Retinal pigment epithelial cell (primary cell): ENCODE results near the gene CAPN3.

Source experiments
- DNase-seq: peaks from one replicate; pipeline ENCODE4 v3.0.0-alpha.2; 2010; ENCODE audit warnings: low read depth
- H3K4me3 ChIP-seq: 2 replicates; pipeline ENCODE4 v1.5.1; 2011; ENCODE audit warnings: mild to moderate bottlenecking, low read length, control low read depth, moderate library complexity
- TF ChIP-seq, protein P1 (sequence below): conservative IDR thresholded peaks from 2 replicates; pipeline ENCODE4 v1.5.1; 2011; ENCODE audit warnings: low read depth, low read length, control low read depth, inconsistent platforms

Gene CAPN3

GRCh38 chr15:42403389-42403788 lies 44.1 kb downstream of the CAPN3 start:
- DNase-seq: no peak
- TF ChIP-seq, protein P1, sequence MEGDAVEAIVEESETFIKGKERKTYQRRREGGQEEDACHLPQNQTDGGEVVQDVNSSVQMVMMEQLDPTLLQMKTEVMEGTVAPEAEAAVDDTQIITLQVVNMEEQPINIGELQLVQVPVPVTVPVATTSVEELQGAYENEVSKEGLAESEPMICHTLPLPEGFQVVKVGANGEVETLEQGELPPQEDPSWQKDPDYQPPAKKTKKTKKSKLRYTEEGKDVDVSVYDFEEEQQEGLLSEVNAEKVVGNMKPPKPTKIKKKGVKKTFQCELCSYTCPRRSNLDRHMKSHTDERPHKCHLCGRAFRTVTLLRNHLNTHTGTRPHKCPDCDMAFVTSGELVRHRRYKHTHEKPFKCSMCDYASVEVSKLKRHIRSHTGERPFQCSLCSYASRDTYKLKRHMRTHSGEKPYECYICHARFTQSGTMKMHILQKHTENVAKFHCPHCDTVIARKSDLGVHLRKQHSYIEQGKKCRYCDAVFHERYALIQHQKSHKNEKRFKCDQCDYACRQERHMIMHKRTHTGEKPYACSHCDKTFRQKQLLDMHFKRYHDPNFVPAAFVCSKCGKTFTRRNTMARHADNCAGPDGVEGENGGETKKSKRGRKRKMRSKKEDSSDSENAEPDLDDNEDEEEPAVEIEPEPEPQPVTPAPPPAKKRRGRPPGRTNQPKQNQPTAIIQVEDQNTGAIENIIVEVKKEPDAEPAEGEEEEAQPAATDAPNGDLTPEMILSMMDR: no peak
- H3K4me3 ChIP-seq: no peak overlapping the region

GRCh38 chr15:42404461-42405235 lies 45.3 kb downstream of the CAPN3 start:
- TF ChIP-seq, protein P1: no peak
- DNase-seq: peak; percentile 56
- no peak overlapping the region for H3K4me3 ChIP-seq

GRCh38 chr15:42405863-42406482 lies 46.7 kb downstream of the CAPN3 start:
- no peak for DNase-seq
- no peak overlapping the region for H3K4me3 ChIP-seq
- TF ChIP-seq, protein P1: no peak

- TF ChIP-seq, protein P1: no peak
Observed at GRCh38 chr15:42408178-42408577, 48.9 kb downstream of the CAPN3 start.

DNA sequence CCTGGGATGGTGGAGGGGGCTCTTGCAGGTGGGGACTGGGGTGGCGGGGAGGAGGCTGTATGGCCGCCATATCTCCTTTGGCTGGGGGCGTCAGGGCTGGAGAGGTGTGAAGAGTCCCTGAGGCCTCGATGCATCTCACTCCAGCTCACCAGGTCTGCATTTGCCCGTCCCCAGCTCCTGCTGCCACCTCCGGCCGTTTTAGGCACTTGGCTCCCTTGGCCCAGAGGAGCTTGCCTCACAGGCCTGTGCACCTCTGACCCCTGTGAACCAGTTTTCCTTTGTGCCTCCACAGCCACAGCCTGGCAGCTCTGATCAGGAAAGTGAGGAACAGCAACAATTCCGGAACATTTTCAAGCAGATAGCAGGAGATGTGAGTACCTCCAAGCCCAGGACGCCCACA lies 49.7 kb downstream of the CAPN3 start:
- no peak overlapping the region for H3K4me3 ChIP-seq
- TF ChIP-seq, protein P1: no peak
- no peak for DNase-seq

More at GRCh38 chr15:42408178-42408577, 48.9 kb downstream of the CAPN3 start:
- H3K4me3 ChIP-seq: no peak overlapping the region
- DNase-seq: no peak

DNA sequence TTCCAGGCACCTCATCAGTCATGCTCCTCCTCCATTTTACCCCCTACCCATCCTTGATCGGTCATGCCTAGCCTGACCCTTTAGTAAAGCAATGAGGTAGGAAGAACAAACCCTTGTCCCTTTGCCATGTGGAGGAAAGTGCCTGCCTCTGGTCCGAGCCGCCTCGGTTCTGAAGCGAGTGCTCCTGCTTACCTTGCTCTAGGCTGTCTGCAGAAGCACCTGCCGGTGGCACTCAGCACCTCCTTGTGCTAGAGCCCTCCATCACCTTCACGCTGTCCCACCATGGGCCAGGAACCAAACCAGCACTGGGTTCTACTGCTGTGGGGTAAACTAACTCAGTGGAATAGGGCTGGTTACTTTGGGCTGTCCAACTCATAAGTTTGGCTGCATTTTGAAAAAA lies 52.6 kb downstream of the CAPN3 start:
- no peak overlapping the region for H3K4me3 ChIP-seq
- DNase-seq: no peak
- TF ChIP-seq, protein P1: no peak

- no peak overlapping the region for H3K4me3 ChIP-seq
- no peak for DNase-seq
- TF ChIP-seq, protein P1: no peak
Observed at GRCh38 chr15:42413920-42414319, 54.6 kb downstream of the CAPN3 start.
